Skin of body (tissue), 2 donors: ENCODE data around the gene KCNN1. TPM values are rescaled to one million over a fixed set of nuclear protein-coding genes. Genes with fewer than 3 reads are reported as not detected.
"Not testable (repeated sequence)": the region's sequence is repeated elsewhere in the genome, so short reads cannot be mapped to it uniquely, and the experiment has no call there.

ENCODE experiments used
- DNase-seq: peaks from one replicate; lab custom pipeline; 2025; lab: John Stamatoyannopoulos, UW
- total RNA-seq: library from RNA; depleted of rRNA; stranded (reverse); fragments of >200 nt; gene quantifications from one replicate; pipeline ENCODE4 v1.2.3, GENCODE V29; 2014

KCNN1 gene
- total RNA-seq, 1 donor from 2014 or later: 2.2 TPM

DNA sequence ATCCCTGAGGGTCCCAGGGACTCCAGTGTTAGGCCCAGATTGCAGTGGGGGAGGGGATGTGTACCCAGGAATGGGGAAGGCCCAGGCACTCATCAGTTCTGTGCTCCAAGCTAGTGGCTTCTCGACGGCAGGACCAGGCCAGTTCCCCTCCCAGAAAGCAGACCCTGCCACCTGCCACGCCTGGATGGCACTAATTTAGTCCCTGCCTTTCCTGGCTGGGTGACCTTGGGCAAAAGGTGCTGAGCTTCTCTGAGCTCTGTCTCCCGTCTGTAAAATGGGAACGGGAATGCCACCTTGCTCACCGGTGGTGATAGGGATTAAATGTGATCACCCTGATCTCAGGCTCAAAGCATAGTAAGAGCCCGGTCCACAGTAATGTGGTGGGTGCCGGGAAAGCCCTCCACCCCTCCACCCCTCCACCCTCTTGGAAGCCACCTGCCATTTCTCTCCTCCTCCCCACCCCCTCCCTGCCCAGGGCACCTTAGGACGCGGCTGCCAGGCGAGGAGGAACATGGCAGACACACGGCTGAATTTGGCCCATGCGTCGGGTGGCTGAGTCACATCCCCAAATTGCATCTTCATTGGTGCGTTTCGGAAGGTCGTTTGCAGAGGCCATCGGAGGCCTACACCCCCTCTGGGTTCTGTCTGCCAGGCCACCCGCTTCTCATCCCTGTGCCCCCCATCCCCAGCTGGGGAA, 2.3 kb downstream of the KCNN1 start:
- DNase-seq: no peak

DNA sequence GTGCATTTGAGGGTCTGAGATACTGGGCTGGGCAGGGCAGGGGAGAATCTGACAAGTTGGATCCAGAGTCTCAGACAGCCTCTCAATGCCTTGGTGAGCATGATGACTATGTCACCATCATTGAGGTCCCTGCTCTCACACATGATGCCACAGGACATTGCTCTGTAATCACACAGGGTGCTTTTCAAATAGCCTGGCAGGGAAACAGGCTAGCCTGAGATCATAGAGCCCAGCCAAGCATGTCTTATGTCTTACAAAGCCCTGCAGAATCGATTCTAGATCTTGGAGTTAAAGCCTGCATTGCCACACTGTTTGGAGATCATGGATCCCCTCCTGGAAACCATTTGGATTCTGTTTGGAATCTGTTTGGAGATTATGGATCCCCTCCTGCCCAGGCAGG, 5.3 kb downstream of the KCNN1 start:
- DNase-seq: no peak

DNA sequence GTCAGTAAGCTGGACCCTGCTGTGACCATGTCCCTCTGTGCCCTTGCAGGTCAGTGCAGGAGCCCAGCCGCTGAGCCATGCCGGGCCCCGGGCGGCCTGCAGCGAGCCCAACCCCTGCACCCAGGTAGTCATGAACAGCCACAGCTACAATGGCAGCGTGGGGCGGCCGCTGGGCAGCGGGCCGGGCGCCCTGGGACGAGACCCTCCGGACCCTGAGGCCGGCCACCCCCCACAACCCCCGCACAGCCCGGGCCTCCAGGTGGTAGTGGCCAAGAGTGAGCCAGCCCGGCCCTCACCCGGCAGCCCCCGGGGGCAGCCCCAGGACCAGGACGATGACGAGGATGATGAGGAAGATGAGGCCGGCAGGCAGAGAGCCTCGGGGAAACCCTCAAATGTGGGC, 6.9 kb downstream of the KCNN1 start:
- no peak for DNase-seq

DNA sequence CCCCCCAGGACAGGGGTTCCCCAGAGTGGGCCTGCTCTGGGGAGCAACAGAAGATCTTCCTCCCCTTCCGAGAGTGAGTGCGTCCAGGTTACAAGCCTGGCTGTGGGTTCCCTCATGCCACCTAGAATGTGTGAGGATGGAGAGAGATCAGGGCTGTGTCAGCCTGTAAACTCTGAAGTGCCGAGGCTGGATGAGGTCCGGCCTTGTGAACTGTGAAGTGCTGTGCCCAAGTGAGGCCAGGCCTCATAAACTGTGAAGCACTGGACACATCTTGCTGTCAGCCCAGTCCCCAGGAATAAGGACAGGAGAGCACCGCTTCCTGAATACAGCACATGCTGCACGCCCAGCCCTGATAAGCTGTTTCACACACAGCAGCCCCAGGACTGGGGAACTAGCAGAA, 7.6 kb downstream of the KCNN1 start:
- no peak for DNase-seq

DNA sequence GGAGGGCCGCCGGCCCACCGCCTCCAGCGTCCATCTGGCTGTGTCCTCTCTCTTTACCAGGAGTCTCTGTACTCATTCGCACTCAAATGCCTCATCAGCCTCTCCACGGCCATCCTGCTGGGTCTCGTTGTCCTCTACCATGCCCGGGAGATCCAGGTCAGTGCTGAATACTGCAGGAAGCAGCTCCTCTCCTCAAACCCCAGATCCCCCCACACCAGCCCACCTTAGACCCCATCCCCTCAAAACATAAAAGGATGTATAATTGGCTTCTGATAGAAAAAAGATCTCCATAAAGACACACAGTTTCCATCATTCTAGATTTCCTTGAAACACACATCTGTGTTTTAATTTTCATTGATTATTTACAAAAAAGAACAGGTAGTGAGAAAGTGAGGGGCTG, 8.1 kb downstream of the KCNN1 start:
- DNase-seq: no peak

DNA sequence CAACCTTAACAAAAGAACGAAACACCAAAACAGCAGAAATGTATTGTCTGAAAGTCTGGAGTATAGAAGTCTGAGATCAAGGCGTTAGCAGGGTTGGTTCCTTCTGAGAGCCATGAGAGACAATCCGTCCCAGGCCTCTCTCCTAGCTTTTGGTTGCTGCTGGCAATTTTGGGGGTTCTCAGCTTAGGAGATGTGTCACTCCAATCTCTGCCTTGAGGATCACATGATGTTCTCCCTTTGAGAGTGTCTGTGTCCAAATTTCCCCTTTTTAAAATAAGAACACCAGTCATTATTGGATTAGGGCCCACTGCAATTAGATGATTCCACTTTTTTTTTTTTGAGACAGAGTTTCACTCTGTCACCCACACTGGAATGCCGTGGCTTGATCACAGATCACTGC, 10.1 kb downstream of the KCNN1 start:
- DNase-seq: no peak

DNA sequence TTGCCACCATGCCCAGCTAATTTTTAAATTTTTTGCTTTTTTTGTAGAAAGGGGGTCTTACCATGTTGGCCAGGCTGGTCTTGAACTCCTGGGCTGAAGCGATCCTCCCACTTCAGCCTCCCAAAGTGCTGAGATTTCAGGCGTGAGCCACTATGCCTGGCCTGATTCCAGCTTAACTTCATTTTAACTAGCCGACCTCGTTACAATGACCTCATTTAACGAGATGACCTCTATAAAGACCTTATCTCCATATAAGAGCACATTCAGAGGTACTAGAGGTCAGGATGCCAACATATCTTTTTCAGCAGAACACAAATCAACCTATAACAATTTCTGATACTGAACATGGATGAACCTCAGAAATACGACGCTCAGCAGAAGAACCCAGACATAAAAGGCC, 10.6 kb downstream of the KCNN1 start:
- DNase-seq: no peak

DNA sequence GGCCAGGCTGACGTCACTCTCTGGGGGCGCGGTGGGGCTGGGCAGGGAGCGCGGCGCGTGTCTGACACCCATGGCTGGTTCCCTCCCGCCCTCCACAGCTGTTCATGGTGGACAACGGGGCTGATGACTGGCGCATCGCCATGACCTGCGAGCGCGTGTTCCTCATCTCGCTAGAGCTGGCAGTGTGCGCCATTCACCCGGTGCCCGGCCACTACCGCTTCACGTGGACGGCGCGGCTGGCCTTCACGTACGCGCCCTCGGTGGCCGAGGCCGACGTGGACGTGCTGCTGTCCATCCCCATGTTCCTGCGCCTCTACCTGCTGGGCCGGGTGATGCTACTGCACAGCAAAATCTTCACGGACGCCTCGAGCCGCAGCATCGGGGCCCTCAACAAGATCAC, 14.7 kb downstream of the KCNN1 start:
- no peak for DNase-seq

DNA sequence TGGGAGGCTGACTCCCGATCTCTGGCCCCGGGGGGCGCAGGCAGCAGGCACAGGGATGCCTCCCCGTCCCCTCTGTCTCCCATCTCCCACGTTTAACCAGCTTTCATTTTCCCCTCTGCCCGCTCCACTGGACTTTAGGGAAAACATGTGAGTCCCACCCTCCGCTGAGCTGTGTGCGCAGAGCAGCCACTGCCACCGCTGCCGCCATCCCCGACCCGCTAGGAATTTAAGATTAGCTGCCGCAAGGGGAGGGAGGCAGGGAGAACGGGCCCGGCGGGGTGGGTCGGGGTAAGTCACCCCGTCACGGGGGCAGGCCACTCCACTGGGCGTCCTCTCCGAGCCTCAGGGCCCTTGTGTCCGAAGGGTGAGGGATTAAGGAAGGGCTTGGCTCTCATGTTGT, 15.5 kb downstream of the KCNN1 start:
- no peak for DNase-seq

DNA sequence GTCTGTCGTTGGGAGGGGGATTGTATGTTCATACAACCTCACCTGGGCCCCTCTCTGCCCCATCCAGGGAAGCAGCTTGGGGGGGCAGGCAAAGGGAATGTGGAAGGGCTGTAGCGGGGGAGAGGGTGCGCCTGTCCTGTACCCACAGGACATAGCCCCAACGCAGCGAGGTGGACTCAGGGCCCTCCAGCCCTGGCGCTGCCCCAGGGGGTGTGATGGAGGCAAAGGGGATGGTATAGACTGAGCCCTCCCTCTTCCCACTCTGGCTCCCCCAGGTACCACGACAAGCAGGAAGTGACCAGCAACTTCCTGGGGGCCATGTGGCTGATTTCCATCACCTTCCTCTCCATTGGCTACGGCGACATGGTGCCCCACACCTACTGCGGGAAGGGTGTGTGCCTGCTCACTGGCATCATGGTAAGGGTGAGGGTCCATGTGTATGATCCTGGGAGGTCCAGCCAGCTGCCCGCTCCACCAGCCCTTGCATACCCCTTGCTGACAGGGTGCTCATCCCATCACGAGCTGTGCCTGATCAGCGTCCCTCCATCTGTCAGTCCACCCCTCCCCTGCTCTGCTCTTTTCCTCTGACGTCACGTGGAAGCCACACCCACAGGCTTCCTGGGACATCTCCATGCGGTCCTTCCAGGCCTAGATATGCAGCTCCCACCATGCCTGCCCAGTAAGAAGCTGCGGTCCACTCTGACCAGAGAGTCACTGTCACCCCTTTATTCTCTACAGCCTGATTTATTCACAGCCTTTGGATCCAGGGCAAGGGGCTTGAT, 18.3 kb downstream of the KCNN1 start:
- DNase-seq: no peak

DNA sequence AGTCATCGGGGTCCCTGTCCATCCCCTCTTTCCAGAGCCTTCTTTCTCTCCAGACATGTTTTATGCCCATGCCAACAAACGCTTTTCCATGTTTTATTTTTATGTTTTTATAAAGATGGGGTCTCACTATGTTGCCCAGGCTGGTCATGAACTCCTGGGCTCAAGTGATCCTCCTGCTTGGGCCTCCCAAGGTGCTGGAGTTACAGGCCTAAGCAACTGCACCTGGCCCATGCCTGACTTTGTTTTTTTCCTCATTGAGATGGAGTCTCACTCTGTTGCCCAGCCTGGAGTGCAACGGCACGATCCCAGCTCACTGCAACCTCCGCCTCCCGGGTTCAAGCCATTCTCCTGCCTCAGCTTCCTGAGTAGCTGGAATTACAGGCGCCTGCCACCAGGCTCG, 19.7 kb downstream of the KCNN1 start:
- not testable (repeated sequence) for DNase-seq

DNA sequence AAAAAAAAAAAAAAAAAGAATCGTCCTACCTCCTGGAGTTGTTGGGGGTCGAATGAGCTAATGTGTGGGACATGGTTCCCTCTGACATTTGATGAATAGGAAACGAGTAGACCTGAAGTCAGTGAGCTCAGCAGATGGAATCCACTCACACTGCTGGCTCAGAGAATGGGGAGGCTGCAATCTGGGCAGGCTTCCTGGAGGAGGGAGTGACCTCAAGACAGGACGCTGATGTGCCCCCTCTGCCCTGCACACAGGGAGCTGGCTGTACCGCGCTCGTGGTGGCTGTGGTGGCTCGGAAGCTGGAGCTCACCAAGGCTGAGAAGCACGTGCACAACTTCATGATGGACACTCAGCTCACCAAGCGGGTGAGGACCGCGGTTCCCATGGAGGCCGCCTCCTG, 21.3 kb downstream of the KCNN1 start:
- no peak for DNase-seq

DNA sequence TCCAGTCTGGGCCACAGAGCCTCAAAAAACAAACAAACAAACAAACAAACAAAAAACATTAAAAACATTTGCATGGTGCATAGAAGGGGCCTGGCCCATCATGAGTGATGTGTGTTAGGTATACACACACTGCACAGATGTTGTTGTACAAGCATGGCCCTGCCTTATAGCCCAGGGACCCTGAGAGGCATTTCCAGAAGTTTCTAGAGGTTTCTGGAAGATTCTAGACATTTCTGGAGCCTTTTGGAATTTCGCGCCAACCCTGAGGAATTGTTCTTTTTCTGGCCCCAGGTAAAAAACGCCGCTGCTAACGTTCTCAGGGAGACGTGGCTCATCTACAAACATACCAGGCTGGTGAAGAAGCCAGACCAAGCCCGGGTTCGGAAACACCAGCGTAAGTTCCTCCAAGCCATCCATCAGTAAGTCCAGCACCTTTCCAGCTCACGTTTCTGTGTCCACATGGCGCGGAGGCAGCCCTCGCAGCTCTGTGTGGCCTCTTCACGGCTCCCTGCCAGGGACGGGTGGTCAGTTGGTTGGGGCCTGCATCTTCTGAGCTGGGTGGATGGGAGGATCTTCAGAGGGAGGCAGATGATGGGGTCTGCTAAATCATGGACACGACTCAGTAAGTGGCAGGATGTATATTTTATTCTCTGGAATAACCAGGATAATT, 22.7 kb downstream of the KCNN1 start:
- no peak for DNase-seq

DNA sequence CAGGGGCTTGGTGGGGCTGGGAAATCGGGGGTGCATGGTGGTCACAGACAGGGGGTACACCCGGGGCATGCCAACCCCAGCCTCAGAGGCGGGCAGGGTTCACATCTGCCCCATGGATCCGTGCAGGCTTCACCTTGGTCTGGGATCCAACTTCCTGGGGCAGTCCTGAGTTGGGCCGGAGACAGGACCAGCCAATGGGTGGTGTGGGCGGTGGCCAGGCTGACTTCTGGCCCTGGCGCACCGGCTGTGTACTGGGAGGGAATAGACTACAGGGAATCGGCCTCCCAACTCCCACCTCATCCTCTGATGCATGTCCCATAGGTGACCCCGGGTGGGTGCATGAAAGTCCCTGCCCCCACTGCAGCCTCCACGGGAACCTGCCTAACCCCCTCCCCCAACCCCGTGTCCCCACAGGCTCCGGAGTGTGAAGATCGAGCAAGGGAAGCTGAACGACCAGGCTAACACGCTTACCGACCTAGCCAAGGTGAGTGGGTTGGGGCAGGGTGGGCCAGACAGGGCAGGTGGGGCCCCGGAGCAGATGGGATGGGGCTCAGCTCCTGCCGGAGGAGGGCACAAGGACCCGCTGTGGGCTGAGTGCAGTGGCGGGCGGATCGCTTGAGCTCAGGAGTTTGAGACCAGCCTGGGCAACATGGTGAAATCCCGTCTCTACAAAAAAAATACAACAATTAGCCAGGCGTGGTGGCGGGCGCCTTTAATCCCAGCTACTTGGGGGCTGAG, 26.3 kb downstream of the KCNN1 start:
- DNase-seq: no peak

DNA sequence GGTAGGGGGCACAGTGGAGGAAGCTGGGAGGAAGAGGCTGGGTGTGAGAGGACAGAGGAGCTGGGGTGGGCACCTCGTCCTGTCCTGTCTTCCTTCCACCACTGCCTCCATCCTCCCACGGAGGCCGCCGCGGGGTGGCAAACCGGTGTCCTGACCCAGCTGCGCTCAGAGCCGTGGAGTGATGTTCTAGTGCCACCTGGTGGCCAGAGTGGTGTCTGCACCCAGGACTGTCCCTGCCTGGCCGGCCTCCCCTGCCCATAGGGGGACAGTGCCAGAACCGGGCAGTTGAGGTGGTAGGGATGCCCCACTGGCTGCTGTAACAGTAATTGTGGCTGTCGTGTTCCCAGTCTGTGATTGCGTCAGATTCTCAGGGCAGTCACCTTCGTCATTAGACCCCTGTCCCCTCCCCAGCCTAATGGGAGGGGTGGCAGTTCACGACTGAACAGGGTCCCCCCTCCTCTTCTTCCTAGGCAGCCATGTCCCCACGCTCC, 30.0 kb downstream of the KCNN1 start:
- DNase-seq: peak; percentile 55

DNA sequence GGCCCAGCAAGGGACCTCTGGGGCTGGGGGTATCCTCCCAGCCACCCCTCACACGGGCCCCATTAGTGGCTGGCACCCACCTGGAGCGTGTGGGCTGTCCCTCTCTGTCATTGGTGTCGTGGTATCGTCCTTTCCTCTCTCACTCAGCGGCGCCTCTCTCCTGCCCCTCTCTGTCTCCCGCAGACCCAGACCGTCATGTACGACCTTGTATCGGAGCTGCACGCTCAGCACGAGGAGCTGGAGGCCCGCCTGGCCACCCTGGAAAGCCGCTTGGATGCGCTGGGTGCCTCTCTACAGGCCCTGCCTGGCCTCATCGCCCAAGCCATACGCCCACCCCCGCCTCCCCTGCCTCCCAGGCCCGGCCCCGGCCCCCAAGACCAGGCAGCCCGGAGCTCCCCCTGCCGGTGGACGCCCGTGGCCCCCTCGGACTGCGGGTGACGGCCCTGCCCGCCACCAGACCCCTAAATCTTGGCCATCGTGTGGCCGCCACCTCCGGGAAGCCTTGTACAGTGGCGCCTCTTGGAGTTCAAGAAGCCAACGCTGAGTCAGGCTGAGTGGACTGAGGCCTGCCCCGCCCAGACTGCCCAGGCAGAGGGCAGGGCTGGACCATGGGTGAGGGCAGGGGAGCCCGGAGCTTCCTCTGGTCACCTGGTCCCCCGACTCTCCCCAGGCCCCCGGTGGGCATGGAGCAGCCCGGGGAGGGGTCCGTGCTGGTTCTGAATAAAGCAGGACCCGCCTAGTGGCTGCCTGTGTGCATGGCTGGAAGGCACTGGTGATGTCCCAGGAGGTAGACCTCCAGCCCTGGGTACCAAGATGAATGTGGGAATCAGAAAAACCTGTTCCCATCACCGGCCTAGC, 31.3 kb downstream of the KCNN1 start:
- no peak for DNase-seq

DNA sequence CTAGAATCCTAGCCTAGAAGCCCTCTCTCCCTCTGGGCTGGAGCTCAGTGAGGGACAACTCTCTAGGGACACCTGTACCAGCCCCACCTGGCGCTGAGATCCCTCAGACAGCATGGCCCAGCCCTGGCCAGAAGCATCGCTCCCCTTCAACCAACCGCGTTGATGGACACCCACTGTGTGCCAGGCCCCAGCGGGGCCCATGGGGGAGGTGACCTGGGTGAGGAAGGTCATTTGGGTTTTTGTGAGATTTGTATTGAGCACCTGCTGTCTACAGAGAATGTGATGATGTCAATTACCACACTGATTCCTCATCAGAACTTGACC, 31.9 kb downstream of the KCNN1 start:
- DNase-seq: no peak

DNA sequence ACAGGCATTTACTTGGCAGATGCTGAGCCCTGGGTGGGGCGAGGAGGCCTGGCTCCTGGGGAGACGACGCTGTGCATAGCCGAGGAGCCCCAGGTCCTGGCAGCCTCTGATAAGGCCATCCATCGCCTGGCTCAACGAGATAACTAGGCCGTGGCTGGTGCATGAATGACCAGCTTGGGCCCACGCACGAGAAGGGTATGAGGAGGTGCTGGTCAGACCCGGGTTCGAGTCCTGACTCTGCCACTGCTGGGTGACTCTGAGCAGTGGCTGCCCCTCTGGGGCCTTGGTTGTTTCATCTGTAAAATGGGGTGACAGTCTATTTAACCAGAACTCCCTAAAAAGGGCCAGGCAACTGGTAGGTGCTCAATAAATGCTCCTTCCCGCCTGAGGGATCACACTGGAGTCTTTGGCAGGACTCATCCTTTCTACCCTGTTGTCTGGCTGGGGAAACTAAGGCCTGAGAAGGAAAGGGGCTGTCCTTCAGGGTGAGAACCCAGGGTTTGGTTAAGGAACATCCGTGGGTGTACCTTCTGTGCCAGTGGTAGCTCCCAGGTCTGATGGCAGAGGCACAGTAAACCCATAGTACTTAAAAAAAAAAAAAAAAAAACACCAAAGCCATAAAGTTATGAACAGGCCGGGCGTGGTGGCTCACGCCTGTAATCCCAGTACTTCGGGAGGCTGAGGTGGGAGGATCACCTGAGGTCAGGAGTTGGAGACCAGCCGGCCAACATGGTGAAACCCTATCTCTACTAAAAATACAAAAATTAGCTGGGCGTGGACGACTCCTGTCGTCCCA, 33.0 kb downstream of the KCNN1 start:
- DNase-seq: no peak

DNA sequence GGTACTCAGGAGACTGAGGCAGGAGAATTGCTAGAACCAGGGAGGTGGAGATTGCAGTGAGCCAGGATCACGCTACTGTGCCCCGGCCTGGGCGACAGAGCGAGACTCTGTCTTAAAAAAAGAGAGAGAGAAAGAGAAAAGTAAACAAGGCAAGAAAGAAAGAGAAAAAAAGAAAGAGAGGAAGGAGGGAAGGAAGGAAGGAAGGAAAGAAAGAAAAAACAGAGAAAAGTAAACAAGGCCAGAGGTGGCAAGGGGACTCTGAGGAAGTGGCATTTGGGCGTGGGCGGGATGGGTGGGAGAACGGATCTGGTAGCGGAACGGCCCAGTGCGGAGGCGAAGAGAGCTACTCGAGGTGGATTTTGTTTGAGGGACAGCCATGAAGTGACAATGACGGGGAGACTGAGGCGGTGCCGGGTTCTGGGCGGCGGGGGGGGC, 33.6 kb downstream of the KCNN1 start:
- DNase-seq: no peak
